Lung (tissue), 12 donors: ENCODE data around the gene GNA15. TPM values are rescaled to one million over a fixed set of nuclear protein-coding genes. Genes with fewer than 3 reads are reported as not detected.

Experiments used
- ATAC-seq: fragments of 200-7000 bp; cut with Tn5 transposase; one replicate; pipeline ENCODE4 v1.9.1; 2020; ENCODE audit warnings: moderate number of reproducible peaks; ENCODE audit not compliant: insufficient read depth, low FRiP score
- DNase-seq, 3 donors: peaks; one replicate each; pipeline ENCODE4 v3.0.0-alpha.2; 2013 to 2017
- H3K27ac ChIP-seq, 2 donors: one replicate each; pipeline ENCODE4 v1.5.1; 2013; ENCODE audit warnings: mild to moderate bottlenecking in 2 of 2, moderate library complexity in 2 of 2, control low read depth in 1 of 2, inconsistent platforms in 1 of 2, low read depth in 1 of 2, low read length in 1 of 2
- H3K27me3 ChIP-seq, 3 donors: one replicate each; pipeline ENCODE4 v1.5.1; 2013; ENCODE audit warnings: low read length in 2 of 3; ENCODE audit not compliant: control insufficient read depth in 3 of 3, insufficient read depth in 3 of 3
- H3K36me3 ChIP-seq, 4 donors: one replicate each; pipeline ENCODE4 v1.5.1; 2013; ENCODE audit warnings: low read length in 4 of 4, mild to moderate bottlenecking in 1 of 4, moderate library complexity in 1 of 4; ENCODE audit not compliant: control insufficient read depth in 4 of 4, insufficient read depth in 4 of 4
- H3K4me1 ChIP-seq, 5 donors: one replicate each; pipeline ENCODE4 v1.5.1; 2013; ENCODE audit warnings: low read length in 5 of 5, mild to moderate bottlenecking in 2 of 5, moderate library complexity in 1 of 5; ENCODE audit not compliant: control insufficient read depth in 5 of 5, insufficient read depth in 5 of 5
- H3K4me3 ChIP-seq: one replicate; pipeline ENCODE4 v1.5.1; 2013; ENCODE audit warnings: mild to moderate bottlenecking, control low read depth, moderate library complexity
- H3K9ac ChIP-seq, 2 donors: one replicate each; pipeline ENCODE4 v1.5.1; 2013; ENCODE audit warnings: low read length in 2 of 2, control low read depth in 1 of 2; ENCODE audit not compliant: insufficient read depth in 1 of 2
- H3K9me3 ChIP-seq, 4 donors: one replicate each; pipeline ENCODE4 v1.5.1; 2013; ENCODE audit warnings: low read length in 3 of 4, mild to moderate bottlenecking in 1 of 4, moderate library complexity in 1 of 4; ENCODE audit not compliant: control insufficient read depth in 4 of 4, insufficient read depth in 3 of 4
- CTCF ChIP-seq: IDR thresholded peaks from 2 replicates; pipeline ENCODE4 v1.5.1; 2012; ENCODE audit warnings: mild to moderate bottlenecking; ENCODE audit errors: control extremely low read depth, extremely low read depth
- whole genome bisulfite sequencing, 2 donors: extraction: QIAGEN DNeasy Blood & Tissue Kit; methylation state at CpG; one replicate each; pipeline ENCODE4 v1.1.7; 2013; 5-methylcytosine and 5-hydroxymethylcytosine counted together
- polyA plus RNA-seq, 2 donors: library from polyadenylated mRNA; stranded (reverse); fragments of 200-250 nt; gene quantifications; one replicate each; pipeline ENCODE4 v1.2.1, GENCODE V29; 2013
- total RNA-seq, 2 donors: library from RNA; depleted of rRNA in 1 of 2; stranded (reverse); fragments of >200 nt in 1 of 2; gene quantifications; one replicate each; pipeline ENCODE4 v1.2.1, GENCODE V29; 2014 to 2021
- donor health status: control.
- donor health status: control.
- donor health status: Bipolar disorder and iron deficiency.
- donor health status: healthy.
- donor health status: DM: yes; HTN: yes; CAD: no.

GNA15 gene
- total and polyA plus RNA-seq, 4 donors: 18.6 to 65.4 (median 28.7) TPM

GRCh38 chr19:3125900-3126524 lies 9.8 kb upstream of the GNA15 start:
- H3K27ac ChIP-seq: no peak overlapping the region
- H3K4me1 ChIP-seq: no peaks in the 10 kb centered on the region
- H3K9me3 ChIP-seq: no peaks in the 10 kb centered on the region
- WGBS, 2 donors: 23 to 39% methylated on average over 14 of the region's 14 CpGs
- peak; percentile 50 for TF ChIP-seq CTCF
- DNase-seq: peak; percentile 17 to 58 (median 26)
- H3K27me3 ChIP-seq: no peaks in the 10 kb centered on the region
- H3K4me3 ChIP-seq: no peak overlapping the region
- no peak overlapping the region for H3K9ac ChIP-seq
- peaks cover 0 to 22% (median 4%) of the 10 kb centered on the region in 4 donors for H3K36me3 ChIP-seq
- peak; percentile 78 for ATAC-seq

- H3K4me3 ChIP-seq: no peak overlapping the region
Measured at GRCh38 chr19:3129112-3129511, 6.7 kb upstream of the GNA15 start.

GRCh38 chr19:3131168-3131567 lies 4.7 kb upstream of the GNA15 start:
- Histone ChIP-seq H3K36me3 (no peaks in the 10 kb centered on the region), H3K9ac (no peak overlapping the region), H3K27me3 (no peaks in the 10 kb centered on the region), H3K9me3 (no peaks in the 10 kb centered on the region), H3K4me1 (peaks cover 0 to 4% (median 0%) of the 10 kb centered on the region in 5 donors), H3K27ac (no peak overlapping the region), H3K4me3 (no peak overlapping the region)
- DNase-seq (no peak), ATAC-seq (no peak)
- WGBS, 2 donors: 92 to 93% methylated on average over 24 of the region's 24 CpGs
- no peak for TF ChIP-seq CTCF

More at GRCh38 chr19:3129112-3129511, 6.7 kb upstream of the GNA15 start:
- Histone ChIP-seq H3K36me3 (no peaks in the 10 kb centered on the region), H3K9me3 (no peaks in the 10 kb centered on the region), H3K27me3 (no peaks in the 10 kb centered on the region), H3K27ac (no peak overlapping the region), H3K9ac (no peak overlapping the region), H3K4me1 (peaks cover 0 to 4% (median 0%) of the 10 kb centered on the region in 5 donors)
- ATAC-seq (no peak), DNase-seq (peak in 1 of 3 donors; percentile 42)
- 0 to 26% methylated on average over 1 of the region's 1 CpG for WGBS, 2 donors
- TF ChIP-seq CTCF: peak; percentile 32
